Activated T-cell treated with anti-CD3 and anti-CD28 coated beads, Interleukin-2, amount 50 U/mL, for 24 hours (primary cell): Measurements from ENCODE around the gene RASGEF1C.

ENCODE experiments used
- DNase-seq: peaks from one replicate; pipeline ENCODE4 v3.0.0-alpha.2; 2020
- H3K27ac Mint-ChIP-seq: 2 replicates; pipeline ENCODE4 v1.8.0; 2020; ENCODE audit warnings: mild to moderate bottlenecking, mixed read lengths
- H3K27me3 Mint-ChIP-seq: 2 replicates; pipeline ENCODE4 v1.8.0; 2020; ENCODE audit warnings: mixed read lengths
- H3K36me3 Mint-ChIP-seq: 2 replicates; pipeline ENCODE4 v1.8.0; 2020; ENCODE audit warnings: low read depth, mixed read lengths
- H3K4me1 Mint-ChIP-seq: 2 replicates; pipeline ENCODE4 v1.8.0; 2020; ENCODE audit warnings: low read depth, mixed read lengths
- H3K4me3 Mint-ChIP-seq: 2 replicates; pipeline ENCODE4 v1.8.0; 2020; ENCODE audit warnings: mild to moderate bottlenecking, moderate library complexity, mixed read lengths
- H3K9me3 Mint-ChIP-seq: 2 replicates; pipeline ENCODE4 v1.8.0; 2020; ENCODE audit warnings: mixed read lengths

Gene RASGEF1C

DNA sequence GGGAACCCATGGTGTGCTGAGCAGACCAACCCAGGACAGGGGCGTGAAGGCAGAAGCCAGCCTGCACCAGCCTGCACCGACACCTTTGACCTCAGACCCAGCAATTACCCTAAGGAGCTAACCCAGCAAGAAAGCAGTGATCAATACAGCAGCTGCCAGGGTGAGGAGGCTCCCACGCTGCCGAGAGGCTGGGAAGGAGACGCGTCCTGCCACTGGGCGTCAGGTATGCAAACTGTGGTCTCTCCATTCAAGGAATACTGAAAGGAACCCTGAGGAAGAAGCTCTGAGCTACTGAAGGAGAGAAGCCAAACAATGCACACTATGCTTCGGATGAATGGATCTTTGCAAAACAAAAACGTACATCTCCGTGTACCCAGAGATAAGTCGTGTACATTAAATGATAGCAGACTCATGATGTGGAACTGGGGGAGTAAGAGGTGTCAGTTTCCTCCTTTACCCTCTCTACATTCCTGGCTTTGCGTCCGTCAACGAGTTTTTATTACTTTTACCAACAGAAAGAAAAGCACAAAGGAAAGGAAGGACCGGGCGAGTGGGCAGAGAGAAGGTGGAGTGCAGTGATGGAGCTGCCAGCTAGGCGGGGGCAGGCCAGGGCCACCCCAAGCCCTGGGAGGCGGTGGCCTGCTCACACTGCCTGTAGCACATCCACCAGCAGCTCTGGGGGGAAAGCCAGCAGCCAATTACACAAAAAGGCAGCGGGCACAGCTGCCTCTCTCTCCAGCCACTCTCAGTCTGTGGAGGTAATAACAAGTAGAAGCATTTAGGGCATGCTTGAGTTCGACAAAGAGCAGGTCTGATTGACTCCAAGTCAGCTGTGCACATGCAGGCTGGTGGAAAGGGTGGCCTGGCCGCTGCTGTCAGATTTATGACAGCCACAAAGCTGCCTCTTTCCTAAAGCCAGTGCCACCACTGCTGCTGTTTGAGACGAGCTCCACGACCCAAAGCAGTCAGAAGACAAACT lies 29.3 kb downstream of the RASGEF1C start:
- Mint-ChIP-seq H3K9me3 (peaks cover 4% of the 10 kb centered on the region), H3K36me3 (no peaks in the 10 kb centered on the region), H3K27ac (no peak overlapping the region), H3K27me3 (peaks cover 26% of the 10 kb centered on the region), H3K4me1 (no peaks in the 10 kb centered on the region), H3K4me3 (no peak overlapping the region)
- no peak for DNase-seq

DNA sequence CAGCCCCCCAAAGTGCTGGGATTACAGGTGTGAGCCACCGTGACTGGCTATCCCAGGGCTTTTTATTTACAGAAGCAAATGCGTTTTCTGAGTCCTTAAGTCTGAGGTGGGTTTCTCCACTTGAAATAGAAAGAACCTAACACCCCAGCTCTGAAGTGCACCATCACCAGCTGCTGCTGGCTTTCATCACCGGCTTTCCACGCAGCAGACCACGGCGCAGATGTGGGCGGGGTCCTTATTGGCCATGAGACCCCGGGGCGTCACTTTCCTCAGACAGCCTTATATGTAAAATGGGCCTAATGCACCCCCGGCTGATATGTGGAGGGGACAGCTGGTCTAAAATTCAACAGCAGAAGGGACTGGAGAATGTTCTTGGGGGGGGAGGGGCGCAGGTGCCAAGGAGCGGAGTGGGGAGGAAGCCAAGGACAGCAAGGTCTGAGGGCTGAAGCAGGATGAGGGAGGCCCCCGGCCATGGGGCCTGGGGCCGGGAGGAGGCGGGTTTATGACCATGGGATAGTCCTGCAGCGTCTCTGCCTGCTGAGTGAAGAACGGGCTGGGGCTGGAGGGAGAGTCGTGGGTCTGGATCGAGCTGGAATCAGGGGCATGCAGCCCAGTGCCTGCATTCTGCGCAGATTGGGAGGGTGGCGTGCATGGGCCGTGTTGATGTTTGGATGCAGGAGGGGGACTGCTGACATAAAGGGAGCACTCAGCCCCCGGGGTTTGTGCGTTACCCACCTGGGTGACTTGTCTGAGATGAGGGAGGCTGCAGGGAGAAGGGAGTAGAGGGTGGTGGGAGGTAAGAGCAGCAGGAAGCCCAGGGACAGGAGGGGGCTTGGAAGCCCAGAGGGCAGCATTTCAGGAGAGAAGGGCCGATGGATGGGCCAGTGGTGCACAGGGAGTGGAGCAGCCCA lies 30.2 kb downstream of the RASGEF1C start:
- Mint-ChIP-seq H3K4me1 (no peaks in the 10 kb centered on the region), H3K4me3 (no peak overlapping the region), H3K9me3 (peaks cover 4% of the 10 kb centered on the region)

DNA sequence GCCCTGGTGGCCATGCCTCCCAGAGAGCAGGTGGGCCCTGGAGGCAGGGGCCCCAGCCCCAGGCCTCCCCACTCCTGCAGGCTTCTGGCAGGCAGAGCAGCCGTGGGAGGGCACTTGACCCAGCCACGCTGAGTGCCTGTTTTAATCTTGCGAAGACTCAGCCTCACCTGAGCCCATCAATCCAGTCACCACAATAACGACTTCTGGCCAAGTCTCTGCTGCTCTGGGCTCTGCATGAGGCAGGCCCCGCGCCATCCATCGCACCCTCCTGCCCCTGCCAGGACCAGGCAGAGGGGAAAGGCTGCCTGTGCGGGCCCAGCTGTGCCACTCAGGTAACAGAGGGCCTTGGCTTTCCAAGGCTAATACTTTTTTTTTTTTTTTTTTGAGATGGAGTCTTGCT lies 32.8 kb downstream of the RASGEF1C start:
- no peaks in the 10 kb centered on the region for H3K4me1 Mint-ChIP-seq
- no peaks in the 10 kb centered on the region for H3K9me3 Mint-ChIP-seq
- H3K36me3 Mint-ChIP-seq, result no peaks in the 10 kb centered on the region
- no peak overlapping the region for H3K4me3 Mint-ChIP-seq
- peaks cover 16% of the 10 kb centered on the region for H3K27me3 Mint-ChIP-seq
- DNase-seq, result no peak
- H3K27ac Mint-ChIP-seq, result no peak overlapping the region

More for the DNA sequence above, 30.2 kb downstream of the RASGEF1C start:
- Mint-ChIP-seq H3K27me3 (peaks cover 26% of the 10 kb centered on the region), H3K36me3 (no peaks in the 10 kb centered on the region), H3K27ac (no peak overlapping the region)
- DNase-seq, result no peak

DNA sequence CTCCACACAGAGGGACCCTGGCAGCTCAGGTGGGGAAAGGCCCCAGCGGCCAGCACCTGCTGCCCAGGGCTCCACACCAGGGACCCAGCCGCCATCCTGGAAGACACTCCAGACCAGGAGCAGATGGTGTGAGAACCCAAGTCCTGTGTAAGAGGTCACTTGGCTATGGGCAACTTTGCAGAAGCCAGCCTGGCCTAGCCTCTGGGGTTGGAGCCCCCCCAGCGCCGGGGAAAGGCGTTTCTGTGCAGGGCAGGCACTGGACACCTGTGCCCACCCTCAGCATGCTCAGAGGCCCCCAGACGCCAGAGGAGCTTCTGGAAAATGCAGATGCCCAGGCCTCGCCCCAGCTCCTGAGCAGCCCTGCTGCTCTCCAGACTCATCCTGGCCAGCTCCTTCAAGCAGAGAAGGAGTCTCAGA lies 34.0 kb downstream of the RASGEF1C start:
- Mint-ChIP-seq H3K9me3 (no peaks in the 10 kb centered on the region), H3K4me3 (no peak overlapping the region), H3K27ac (no peak overlapping the region), H3K4me1 (no peaks in the 10 kb centered on the region), H3K36me3 (no peaks in the 10 kb centered on the region), H3K27me3 (peaks cover 10% of the 10 kb centered on the region)
- DNase-seq, result no peak

DNA sequence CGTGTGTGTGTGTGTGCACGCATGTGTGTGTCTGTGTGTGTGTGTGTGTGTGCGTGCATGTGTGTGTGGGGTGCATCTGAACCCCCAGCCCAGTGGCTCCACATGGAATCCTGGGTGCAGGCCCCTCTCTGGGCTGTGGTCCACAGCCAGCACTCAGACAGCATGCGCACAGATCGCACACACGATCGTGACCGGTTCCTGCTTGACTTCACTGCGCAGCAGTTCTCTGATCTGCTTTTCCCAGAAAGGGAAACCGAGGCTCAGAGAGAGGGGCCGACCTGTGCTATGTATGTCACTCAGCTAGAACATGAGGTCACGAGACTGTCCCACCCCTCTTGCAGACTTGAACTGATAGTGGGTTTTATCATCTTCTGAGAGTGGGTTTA lies 34.4 kb downstream of the RASGEF1C start:
- no peaks in the 10 kb centered on the region for H3K4me1 Mint-ChIP-seq

DNA sequence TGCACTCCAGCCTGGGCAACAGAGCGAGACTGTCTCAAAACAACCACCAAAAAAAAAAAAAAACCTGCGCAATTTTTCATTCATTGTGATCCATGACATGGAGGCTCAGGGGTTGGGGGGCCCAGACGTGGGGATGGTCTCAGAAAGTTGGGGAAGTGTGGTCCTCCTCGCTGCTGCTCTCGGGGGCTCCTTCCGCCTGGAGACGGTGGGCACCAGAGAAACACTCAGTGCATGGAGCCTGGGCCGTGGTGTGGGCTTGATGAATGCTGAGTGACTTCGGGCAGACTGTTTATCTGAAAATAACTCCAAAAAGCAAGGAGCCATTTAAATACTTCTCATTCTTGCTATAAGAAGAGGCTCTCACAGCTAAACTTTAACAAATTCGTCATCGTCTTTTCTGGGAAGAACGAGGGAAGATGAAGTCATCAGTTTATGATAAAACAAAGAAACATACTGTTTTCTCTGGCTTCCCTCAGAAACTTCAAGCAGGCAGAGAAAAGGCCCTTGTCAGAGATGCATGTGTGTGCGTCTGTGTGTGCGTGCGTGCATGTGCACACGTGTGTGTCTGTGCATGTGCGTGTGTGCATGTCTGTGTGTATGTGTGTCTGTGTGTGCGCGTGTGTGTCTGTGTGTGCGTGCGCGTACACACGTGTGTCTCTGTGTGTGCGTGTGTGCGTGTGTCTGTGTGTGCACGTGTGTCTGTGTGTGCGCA lies 35.0 kb downstream of the RASGEF1C start:
- H3K9me3 Mint-ChIP-seq, result no peaks in the 10 kb centered on the region
- no peak overlapping the region for H3K4me3 Mint-ChIP-seq
- no peaks in the 10 kb centered on the region for H3K36me3 Mint-ChIP-seq
- peaks cover 8% of the 10 kb centered on the region for H3K27me3 Mint-ChIP-seq
- no peaks in the 10 kb centered on the region for H3K4me1 Mint-ChIP-seq
- no peak overlapping the region for H3K27ac Mint-ChIP-seq
- DNase-seq, result no peak

More for the DNA sequence above, 34.4 kb downstream of the RASGEF1C start:
- DNase-seq, result no peak
- no peaks in the 10 kb centered on the region for H3K36me3 Mint-ChIP-seq
- no peak overlapping the region for H3K27ac Mint-ChIP-seq
- no peaks in the 10 kb centered on the region for H3K9me3 Mint-ChIP-seq
- peaks cover 11% of the 10 kb centered on the region for H3K27me3 Mint-ChIP-seq
- no peak overlapping the region for H3K4me3 Mint-ChIP-seq

DNA sequence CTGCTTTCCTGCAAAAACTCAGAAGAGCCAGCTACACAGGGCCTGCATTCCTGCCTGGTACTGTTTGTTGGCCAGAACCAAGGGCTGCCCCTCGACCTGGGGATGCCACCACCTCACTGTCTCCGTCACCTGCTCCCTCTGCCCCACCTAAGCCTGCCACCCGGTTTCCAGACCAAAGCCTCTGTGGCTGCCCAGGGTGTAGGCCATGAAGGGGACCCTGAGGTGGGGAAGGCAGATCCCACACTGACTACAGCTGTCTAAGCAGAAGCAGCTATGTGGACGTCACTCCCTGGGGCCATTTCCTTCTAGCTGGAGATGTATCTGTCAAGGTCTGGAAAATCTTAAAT lies 35.8 kb downstream of the RASGEF1C start:
- no peak for DNase-seq
- H3K27ac Mint-ChIP-seq, result no peak overlapping the region

DNA sequence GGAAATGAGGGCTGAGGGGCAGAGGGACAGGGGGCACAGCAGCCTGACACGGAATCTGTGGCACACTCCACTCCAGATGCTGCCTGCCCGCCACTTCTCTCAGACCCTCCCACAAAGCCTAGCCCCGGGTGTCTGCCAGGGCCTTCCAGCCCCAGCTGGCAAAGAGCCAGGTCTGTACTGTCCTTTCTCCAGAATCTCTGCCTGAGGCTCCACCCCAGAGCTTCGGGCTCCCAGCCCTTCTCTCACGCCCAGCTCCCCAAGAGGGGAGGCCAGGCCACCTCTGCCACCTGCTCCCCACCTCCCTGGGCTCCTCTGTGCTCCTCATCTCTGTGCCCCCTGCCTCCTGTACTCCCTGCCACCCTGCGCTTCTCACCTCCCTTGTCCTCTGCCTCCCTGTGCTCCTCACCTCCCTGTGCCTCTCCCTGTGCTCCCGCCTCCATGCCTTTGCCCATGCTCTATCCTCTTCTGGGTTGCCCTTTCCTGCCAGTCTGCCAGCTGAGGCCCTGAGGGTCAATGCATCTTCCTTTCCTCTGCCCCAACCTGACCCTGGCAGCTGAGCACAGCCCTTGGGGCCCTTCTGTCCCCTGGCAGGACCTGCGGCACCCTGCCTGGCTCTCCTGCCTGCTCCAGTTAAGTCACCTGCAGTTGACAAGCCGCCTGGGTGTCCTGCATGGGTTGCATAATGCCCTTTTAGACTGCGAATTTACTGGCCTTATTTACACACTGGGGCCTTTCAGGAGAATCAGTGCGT lies 36.4 kb downstream of the RASGEF1C start:
- H3K27me3 Mint-ChIP-seq, result peaks cover 5% of the 10 kb centered on the region
- no peak for DNase-seq
- H3K36me3 Mint-ChIP-seq, result no peaks in the 10 kb centered on the region
- no peaks in the 10 kb centered on the region for H3K4me1 Mint-ChIP-seq
- H3K4me3 Mint-ChIP-seq, result no peak overlapping the region
- no peak overlapping the region for H3K27ac Mint-ChIP-seq
- no peaks in the 10 kb centered on the region for H3K9me3 Mint-ChIP-seq

More for the DNA sequence above, 35.8 kb downstream of the RASGEF1C start:
- H3K27me3 Mint-ChIP-seq, result peaks cover 6% of the 10 kb centered on the region
- H3K4me3 Mint-ChIP-seq, result no peak overlapping the region
- no peaks in the 10 kb centered on the region for H3K4me1 Mint-ChIP-seq
- H3K9me3 Mint-ChIP-seq, result no peaks in the 10 kb centered on the region
- no peaks in the 10 kb centered on the region for H3K36me3 Mint-ChIP-seq

DNA sequence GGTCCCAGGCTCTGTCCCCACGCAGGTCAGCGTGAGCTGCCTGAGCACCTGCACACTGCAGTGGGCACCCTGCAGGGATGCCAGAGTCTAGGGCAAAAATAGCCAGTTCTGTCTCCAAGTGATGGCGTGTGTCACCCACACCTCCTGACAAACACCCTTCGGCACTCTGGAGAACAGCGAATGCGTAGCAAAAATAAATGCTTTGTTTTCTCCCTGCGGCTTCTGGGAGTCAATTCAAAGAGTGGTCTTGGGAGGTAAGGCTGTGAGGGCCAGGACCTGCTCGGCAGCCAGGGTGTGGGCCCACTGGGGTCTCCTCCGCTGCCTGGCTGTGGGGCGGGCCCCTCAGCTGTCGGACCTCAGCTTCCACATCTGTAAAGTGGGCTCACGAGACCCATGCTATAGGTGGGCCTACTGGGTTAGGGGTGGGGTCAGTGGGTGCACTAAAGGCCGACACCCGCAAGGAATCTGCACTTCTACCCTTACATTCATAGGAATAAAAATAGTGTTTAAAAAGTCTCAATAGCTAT lies 37.4 kb downstream of the RASGEF1C start:
- Mint-ChIP-seq H3K4me3 (no peak overlapping the region), H3K36me3 (no peaks in the 10 kb centered on the region), H3K4me1 (no peaks in the 10 kb centered on the region), H3K27ac (no peak overlapping the region), H3K27me3 (peaks cover 8% of the 10 kb centered on the region), H3K9me3 (no peaks in the 10 kb centered on the region)
- no peak for DNase-seq

DNA sequence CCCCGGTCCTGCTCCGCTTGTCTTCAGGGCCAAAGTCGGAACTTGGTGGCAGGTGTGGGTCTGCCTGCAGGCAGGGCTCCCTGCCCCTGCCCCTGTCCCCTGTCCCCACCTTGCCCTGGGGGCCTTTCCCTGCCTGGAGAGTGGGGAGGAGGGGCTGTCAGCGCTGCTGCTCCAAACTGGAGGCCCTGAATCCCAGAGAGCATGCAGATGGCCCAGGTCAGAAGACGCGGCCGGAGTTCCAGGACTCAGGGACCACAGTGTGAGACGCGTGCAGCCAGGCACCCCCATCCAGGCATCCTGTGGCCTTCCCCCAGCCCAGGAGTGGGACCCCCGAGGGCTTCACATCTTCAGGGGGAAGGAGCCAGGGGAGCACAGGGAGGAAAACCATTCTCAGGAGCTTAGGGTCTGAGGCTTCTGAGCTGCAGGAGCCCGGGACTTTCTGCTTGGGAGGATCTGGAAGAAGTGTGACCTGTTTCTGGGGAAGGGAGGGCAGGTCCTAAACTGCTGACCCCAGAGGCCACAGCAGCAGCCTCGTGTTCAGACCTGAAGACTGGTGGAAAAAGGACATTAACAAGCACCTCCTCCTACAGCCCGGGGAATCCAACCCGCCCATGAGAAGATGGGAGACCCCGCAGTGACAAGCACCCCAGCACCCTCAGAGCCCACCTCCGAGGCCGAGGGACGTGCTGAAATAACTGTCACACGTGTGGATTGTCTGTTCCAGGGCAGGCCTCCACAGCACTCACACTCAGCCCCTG lies 38.0 kb downstream of the RASGEF1C start:
- Mint-ChIP-seq H3K4me3 (no peak overlapping the region), H3K27ac (no peak overlapping the region), H3K27me3 (peaks cover 8% of the 10 kb centered on the region), H3K9me3 (no peaks in the 10 kb centered on the region), H3K4me1 (no peaks in the 10 kb centered on the region), H3K36me3 (no peaks in the 10 kb centered on the region)
- DNase-seq, result no peak

DNA sequence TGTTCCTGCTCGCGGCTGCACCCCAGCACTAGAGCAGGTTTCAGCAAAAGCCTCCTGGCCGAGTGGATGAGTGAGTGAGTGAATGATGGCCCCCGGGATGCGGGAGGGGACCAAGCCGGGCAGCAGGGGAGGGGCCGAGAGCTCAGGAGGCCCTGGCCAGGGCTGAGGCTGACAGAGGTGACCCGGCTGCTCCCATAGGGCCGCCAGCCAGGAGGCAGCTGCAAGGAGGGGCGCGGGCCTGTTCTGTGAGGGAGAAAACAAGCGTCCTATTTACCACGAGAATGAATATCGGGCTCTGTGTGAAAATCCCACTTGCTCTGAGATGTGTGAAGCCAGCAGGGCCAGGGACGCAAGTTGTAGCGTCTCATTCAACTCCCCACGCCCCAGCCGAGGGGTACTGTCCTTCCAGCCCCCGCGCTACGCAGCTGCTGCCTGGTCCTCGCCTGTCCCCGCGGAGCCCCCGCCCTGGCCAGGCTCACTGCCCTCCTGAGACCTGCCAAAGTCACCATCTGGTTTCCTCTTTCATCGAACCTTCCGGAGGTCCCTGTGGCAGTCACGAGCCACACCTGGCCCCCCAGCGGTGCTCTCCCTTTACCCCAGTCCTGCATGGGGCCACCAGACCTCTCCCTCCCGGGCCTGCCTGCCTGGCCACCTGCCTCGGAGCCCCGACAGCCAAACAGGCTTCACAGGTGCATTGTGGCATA lies 38.8 kb downstream of the RASGEF1C start:
- Mint-ChIP-seq H3K4me1 (no peaks in the 10 kb centered on the region), H3K9me3 (no peaks in the 10 kb centered on the region), H3K36me3 (no peaks in the 10 kb centered on the region), H3K27me3 (peaks cover 8% of the 10 kb centered on the region), H3K27ac (no peak overlapping the region), H3K4me3 (no peak overlapping the region)
- DNase-seq, result no peak

DNA sequence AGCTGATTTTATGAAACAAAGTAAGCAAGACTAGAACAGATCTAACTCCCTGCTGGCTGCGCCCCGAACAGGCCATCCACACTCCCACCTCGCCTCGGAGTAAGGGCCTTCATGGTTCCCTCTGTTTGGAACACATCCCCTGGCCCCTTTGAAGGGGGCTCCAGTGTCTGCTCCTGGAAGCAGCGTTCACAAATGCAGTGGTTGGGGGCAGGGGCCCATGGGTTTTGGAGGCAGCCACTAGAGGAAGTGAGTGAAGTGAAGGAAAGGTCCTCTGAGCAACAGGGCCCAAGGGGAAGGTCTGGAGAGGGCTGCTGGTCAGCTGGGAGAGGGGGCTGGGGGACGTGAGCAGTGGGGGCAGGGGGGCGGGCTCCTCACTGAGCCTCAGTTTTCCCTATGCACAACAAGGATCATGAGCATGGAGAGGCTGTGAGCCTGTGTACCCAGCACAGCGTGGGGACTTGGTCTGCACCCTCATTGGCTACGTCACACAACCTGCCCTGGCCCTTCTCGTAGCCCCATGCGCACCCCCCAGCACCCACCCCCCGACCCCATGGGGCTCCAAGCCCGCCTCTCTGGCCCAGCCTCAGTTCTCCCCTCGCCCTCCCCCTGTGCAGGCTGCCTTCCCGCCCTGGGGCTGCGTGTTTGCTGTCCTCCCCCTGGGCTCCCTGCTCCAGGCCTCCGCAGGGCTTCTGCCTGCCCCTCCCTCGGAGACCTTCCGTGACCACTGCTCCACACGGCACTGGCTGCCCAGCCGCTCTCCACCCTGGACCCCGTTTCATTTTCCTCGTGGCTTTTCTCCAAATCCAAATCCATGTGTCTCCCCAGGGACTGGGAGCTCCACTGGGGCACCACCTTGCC lies 39.5 kb downstream of the RASGEF1C start:
- no peak for DNase-seq
- no peak overlapping the region for H3K4me3 Mint-ChIP-seq
- peaks cover 4% of the 10 kb centered on the region for H3K9me3 Mint-ChIP-seq
- no peaks in the 10 kb centered on the region for H3K36me3 Mint-ChIP-seq
- H3K27ac Mint-ChIP-seq, result no peak overlapping the region
- peaks cover 11% of the 10 kb centered on the region for H3K27me3 Mint-ChIP-seq
- no peaks in the 10 kb centered on the region for H3K4me1 Mint-ChIP-seq
